ENCODE results near the gene CLIC5. TPM values are rescaled to one million over a fixed set of nuclear protein-coding genes. Genes with fewer than 3 reads are reported as not detected.

The CLIC5 gene
- polyA plus RNA-seq, 1 experiment, result not detected

- Histone ChIP-seq H3K9me3 (ENCODE audit: control insufficient read depth, insufficient read depth, low read length) (no peaks in the 10 kb centered on the region), H3K4me3 (ENCODE audit: low read depth, low read length) (no peak overlapping the region), H3K27me3 (ENCODE audit: control insufficient read depth, insufficient read depth, low read length) (no peaks in the 10 kb centered on the region), H3K27ac (ENCODE audit: low read depth, low read length) (no peak overlapping the region)
- ChIA-PET CTCF (no interaction called here), POLR2A (no interaction called here)
- no peak for TF ChIP-seq CTCF (IDR thresholded peaks at IDR 0.05; ENCODE audit: low read depth, low read length)
- no peak for DNase-seq (ENCODE audit: low read depth, low spot score)
Measured at GRCh38 chr6:46058951-46059350, 43.3 kb upstream of the CLIC5 start.

GRCh38 chr6:46057792-46058191 is 42.1 kb upstream of the CLIC5 start:
- H3K27me3 ChIP-seq (ENCODE audit: control insufficient read depth, insufficient read depth, low read length), result no peaks in the 10 kb centered on the region
- CTCF ChIA-PET, result no interaction called here
- no peak overlapping the region for H3K4me3 ChIP-seq (ENCODE audit: low read depth, low read length)
- H3K27ac ChIP-seq (ENCODE audit: low read depth, low read length), result no peak overlapping the region
- POLR2A ChIA-PET, result no interaction called here
- H3K9me3 ChIP-seq (ENCODE audit: control insufficient read depth, insufficient read depth, low read length), result no peaks in the 10 kb centered on the region
- no peak for TF ChIP-seq CTCF (IDR thresholded peaks at IDR 0.05; ENCODE audit: low read depth, low read length)
- DNase-seq (ENCODE audit: low read depth, low spot score), result no peak

- Histone ChIP-seq H3K27ac (ENCODE audit: low read depth, low read length) (no peak overlapping the region), H3K9me3 (ENCODE audit: control insufficient read depth, insufficient read depth, low read length) (no peaks in the 10 kb centered on the region), H3K4me3 (ENCODE audit: low read depth, low read length) (no peak overlapping the region), H3K27me3 (ENCODE audit: control insufficient read depth, insufficient read depth, low read length) (no peaks in the 10 kb centered on the region)
- ChIA-PET POLR2A (no interaction called here), CTCF (no interaction called here)
- no peak for TF ChIP-seq CTCF (IDR thresholded peaks at IDR 0.05; ENCODE audit: low read depth, low read length)
- DNase-seq (ENCODE audit: low read depth, low spot score), result no peak
Measured at GRCh38 chr6:46056906-46057529, 41.4 kb upstream of the CLIC5 start.

- Histone ChIP-seq H3K27me3 (ENCODE audit: control insufficient read depth, insufficient read depth, low read length) (no peaks in the 10 kb centered on the region), H3K9me3 (ENCODE audit: control insufficient read depth, insufficient read depth, low read length) (no peaks in the 10 kb centered on the region), H3K27ac (ENCODE audit: low read depth, low read length) (no peak overlapping the region), H3K4me3 (ENCODE audit: low read depth, low read length) (no peak overlapping the region)
- no peak for TF ChIP-seq CTCF (IDR thresholded peaks at IDR 0.05; ENCODE audit: low read depth, low read length)
- DNase-seq (ENCODE audit: low read depth, low spot score), result no peak
- CTCF ChIA-PET, result no interaction called here
- POLR2A ChIA-PET, result no interaction called here
Measured at GRCh38 chr6:46054516-46054915, 38.9 kb upstream of the CLIC5 start.

GRCh38 chr6:46053039-46053933 is 37.6 kb upstream of the CLIC5 start:
- H3K9me3 ChIP-seq (ENCODE audit: control insufficient read depth, insufficient read depth, low read length), result no peaks in the 10 kb centered on the region
- no peaks in the 10 kb centered on the region for H3K27me3 ChIP-seq (ENCODE audit: control insufficient read depth, insufficient read depth, low read length)
- POLR2A ChIA-PET, result no interaction called here
- DNase-seq (ENCODE audit: low read depth, low spot score), result no peak
- no peak for TF ChIP-seq CTCF (IDR thresholded peaks at IDR 0.05; ENCODE audit: low read depth, low read length)
- CTCF ChIA-PET, result no interaction called here
- no peak overlapping the region for H3K4me3 ChIP-seq (ENCODE audit: low read depth, low read length)
- no peak overlapping the region for H3K27ac ChIP-seq (ENCODE audit: low read depth, low read length)

All from AG04450 (cell line).